B cell (primary cell): Measurements from ENCODE around the gene SMPX.

Experiments used
- EZH2 ChIP-seq: IDR thresholded peaks from 2 replicates; pipeline ENCODE4 v1.6.1; 2012; ENCODE audit warnings: borderline replicate concordance, low read depth, mild to moderate bottlenecking, moderate library complexity, low read length; ENCODE audit not compliant: insufficient read depth, poor library complexity, severe bottlenecking
- TF ChIP-seq, protein P1 (sequence below): fragments of 200-600 bp; IDR thresholded peaks from one replicate; pipeline ENCODE4 v1.8.0; 2022; ENCODE audit warnings: antibody characterized with exemption, mild to moderate bottlenecking

DNA sequence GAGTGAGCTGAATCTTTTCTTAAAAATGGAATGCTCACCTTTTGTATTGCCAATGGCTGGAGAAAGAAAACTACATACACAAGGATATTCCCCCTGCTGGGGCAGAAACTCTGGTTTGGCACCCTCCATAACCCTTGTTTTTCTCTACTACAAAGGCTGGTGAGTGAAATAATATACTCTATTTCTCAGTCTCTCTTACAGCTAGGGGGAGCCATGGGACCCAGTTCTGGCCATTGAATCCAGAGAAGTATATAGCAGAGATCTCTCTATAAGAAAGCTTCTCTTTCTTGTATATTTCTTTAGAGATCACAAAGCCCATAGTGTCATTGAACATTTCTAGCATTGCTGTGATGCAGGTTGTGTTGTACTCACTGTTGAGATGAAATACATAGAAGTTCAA, 49.8 kb downstream of the SMPX start:
- TF ChIP-seq, protein P1, sequence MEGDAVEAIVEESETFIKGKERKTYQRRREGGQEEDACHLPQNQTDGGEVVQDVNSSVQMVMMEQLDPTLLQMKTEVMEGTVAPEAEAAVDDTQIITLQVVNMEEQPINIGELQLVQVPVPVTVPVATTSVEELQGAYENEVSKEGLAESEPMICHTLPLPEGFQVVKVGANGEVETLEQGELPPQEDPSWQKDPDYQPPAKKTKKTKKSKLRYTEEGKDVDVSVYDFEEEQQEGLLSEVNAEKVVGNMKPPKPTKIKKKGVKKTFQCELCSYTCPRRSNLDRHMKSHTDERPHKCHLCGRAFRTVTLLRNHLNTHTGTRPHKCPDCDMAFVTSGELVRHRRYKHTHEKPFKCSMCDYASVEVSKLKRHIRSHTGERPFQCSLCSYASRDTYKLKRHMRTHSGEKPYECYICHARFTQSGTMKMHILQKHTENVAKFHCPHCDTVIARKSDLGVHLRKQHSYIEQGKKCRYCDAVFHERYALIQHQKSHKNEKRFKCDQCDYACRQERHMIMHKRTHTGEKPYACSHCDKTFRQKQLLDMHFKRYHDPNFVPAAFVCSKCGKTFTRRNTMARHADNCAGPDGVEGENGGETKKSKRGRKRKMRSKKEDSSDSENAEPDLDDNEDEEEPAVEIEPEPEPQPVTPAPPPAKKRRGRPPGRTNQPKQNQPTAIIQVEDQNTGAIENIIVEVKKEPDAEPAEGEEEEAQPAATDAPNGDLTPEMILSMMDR, result no peak
- no peak for TF ChIP-seq EZH2
